ENCODE data around the gene INPPL1.

DNA sequence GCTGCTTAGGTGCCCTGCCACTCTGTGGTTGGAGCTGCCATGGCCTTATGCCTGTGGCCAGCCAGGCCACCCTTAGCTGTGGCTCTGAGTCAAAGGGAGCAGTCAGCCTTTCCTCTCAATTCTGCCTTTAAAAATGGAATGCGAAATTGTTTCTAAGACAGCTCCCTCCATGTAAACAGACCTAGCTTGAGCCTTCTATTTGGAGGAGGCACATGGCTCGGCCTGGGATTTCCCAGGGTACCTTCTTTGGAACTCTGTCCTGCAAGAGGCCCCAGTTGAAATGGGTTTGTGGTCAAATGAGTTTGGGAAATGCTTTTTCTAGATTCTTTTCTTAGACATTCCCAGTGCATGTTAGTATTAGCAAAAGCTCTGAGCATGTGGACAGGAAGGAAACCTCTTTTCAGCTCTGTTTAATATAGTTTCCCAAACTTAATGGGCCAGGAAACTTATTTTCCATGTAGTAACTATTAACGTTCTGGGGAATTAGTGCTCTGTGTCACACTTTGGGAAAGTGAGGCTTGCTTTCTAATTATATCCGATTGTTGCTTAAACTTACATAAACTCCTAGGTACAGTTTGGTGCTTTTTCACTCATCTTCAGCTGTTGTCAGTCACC lies 11.6 kb downstream of the INPPL1 start:
- TF ChIP-seq SUZ12 (IDR thresholded peaks at IDR 0.05) = no peak
- TF ChIP-seq SP1 (IDR thresholded peaks at IDR 0.05) = no peak
- no peak for TF ChIP-seq PKNOX1 (IDR thresholded peaks at IDR 0.05)
- TF ChIP-seq BHLHE40 (IDR thresholded peaks at IDR 0.05; ENCODE audit: borderline replicate concordance) = no peak
- no peak for TF ChIP-seq CTBP1 (IDR thresholded peaks at IDR 0.05; ENCODE audit: borderline replicate concordance)
- no peak for TF ChIP-seq LEF1 (IDR thresholded peaks at IDR 0.05; ENCODE audit: borderline replicate concordance)
- no peak for TF ChIP-seq TARDBP (IDR thresholded peaks at IDR 0.05)
- TF ChIP-seq FOXK2 (IDR thresholded peaks at IDR 0.05) = no peak
- TF ChIP-seq NFRKB (IDR thresholded peaks at IDR 0.05) = no peak
- no peak for TF ChIP-seq FOXM1 (IDR thresholded peaks at IDR 0.05; ENCODE audit: borderline replicate concordance)
- no peak for TF ChIP-seq ZNF384 (IDR thresholded peaks at IDR 0.05)
- no peak for TF ChIP-seq ARNT (IDR thresholded peaks at IDR 0.05)
- TF ChIP-seq L3MBTL2 (conservative IDR thresholded peaks at IDR 0.05) = no peak
- TF ChIP-seq FOXA1 (IDR thresholded peaks at IDR 0.05) = no peak

All from HEK293T (cell line).